Activated naive CD4-positive, alpha-beta T cell treated with anti-CD3 and anti-CD28 coated beads, Interleukin-2, amount 50 U/mL, for 16 hours (primary cell): ENCODE data around the gene KNOP1.
A peak's percentile ranks its signal among the peaks of the same experiment; 100 is the strongest.

Experiments
- DNase-seq: peaks from one replicate; pipeline ENCODE4 v3.0.0-alpha.2; 2020

The KNOP1 gene, protein sequence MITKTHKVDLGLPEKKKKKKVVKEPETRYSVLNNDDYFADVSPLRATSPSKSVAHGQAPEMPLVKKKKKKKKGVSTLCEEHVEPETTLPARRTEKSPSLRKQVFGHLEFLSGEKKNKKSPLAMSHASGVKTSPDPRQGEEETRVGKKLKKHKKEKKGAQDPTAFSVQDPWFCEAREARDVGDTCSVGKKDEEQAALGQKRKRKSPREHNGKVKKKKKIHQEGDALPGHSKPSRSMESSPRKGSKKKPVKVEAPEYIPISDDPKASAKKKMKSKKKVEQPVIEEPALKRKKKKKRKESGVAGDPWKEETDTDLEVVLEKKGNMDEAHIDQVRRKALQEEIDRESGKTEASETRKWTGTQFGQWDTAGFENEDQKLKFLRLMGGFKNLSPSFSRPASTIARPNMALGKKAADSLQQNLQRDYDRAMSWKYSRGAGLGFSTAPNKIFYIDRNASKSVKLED

DNA sequence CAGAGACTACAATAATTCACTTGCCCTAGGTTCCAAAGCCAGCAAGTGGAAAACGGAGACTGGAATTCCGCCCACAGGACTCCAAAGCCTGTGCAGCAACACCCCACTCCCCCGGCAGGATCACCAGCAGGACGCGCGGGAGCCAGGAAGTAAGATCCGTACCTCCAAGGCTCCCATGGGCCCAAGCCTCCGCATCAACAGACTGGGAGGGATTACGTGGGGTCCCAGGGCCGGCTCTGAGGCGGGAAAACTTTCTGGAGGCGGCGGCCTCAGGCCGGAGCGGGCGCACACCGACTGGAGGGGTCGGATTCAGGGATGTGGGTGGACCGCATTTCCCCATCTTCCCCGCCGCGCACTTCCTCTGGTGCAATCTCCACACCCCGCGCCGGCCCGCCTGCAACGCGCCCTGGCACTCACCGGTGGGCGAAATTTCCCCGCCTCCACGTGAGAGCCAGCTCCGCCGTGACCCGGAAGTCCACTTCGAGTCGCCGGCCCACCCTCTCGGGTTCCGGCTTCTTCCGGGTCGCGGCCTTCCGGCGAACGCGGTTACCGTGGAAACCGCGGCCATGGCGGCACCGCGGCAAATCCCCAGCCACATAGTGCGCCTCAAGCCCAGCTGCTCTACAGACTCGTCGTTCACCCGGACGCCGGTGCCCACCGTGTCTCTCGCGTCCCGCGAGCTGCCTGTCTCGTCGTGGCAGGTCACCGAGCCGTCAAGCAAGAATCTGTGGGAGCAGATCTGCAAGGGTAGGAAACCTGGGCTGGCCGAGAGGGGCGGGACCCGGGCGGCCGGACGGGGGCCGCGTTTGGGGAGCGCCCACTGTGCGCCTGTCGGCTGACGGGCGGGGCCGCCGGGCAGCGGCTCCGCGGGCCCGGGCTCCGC, at the start of gene KNOP1, which contains the start of gene IQCK:
Gene KNOP1, minus strand, starts transcription at position 487 of the 883 bp plus-strand sequence. CDS start 3,192 bp downstream, outside the sequence.
Gene IQCK, plus strand, starts transcription at position 531 of the 883 bp plus-strand sequence. Its CDS starts 36 bp downstream, at position 567.
- peak; percentile 93 for DNase-seq

DNA sequence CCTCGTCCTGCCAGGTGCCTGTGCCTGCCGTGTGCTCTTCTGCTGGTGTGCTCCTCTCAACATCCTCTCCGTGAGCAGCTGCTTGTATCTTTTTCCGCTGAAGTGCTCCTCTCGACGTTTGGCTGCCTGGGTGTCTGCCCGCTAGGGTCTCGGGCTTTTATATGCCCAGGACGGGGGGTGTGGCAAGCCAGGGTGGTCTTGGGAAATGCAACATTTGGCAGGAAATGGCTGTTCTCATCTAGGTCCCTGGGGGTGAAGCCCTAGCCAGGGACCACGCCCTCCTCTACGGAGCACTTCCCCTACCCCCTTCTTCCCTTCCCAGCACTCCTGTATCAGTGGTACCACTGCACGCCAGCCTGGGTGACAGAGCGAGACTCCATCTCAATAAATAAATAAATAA, 49.5 kb upstream of the KNOP1 start:
- no peak for DNase-seq

DNA sequence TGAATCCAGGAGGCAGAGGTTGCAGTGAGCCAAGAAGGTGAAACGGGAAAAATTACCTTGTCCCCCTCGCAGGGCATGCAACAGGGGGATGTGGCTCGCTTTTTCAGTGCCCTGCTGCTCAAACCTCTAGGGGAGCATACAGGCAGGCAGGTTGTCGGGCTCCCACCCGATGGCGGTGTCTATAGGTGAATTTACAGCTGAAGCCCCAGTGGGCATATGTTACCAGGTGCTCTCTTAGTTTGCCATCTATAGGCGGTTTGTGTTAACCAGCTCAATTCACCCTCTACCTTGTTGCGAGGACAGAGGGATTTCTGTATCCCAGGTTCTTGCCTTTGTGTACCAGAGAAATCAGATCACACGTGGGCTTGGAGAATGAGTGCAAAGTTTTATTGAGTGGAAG, 49.0 kb upstream of the KNOP1 start:
- DNase-seq, result no peak

DNA sequence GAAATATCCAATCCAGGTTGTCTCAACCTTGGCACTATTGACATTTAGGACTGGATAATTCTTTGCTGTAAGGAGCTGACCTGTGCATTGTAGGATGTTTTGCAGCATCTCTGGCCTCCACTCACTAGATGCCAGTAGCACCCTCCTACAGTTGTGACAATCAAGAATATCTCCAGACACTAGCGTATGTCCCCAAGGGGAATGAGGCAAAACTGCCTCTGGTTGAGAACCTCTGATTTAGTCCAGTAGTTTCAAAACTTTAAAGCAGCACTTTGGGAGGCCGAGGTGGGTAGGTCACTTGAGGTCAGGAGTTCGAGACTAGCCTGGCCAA, 48.5 kb upstream of the KNOP1 start:
- DNase-seq, result no peak

DNA sequence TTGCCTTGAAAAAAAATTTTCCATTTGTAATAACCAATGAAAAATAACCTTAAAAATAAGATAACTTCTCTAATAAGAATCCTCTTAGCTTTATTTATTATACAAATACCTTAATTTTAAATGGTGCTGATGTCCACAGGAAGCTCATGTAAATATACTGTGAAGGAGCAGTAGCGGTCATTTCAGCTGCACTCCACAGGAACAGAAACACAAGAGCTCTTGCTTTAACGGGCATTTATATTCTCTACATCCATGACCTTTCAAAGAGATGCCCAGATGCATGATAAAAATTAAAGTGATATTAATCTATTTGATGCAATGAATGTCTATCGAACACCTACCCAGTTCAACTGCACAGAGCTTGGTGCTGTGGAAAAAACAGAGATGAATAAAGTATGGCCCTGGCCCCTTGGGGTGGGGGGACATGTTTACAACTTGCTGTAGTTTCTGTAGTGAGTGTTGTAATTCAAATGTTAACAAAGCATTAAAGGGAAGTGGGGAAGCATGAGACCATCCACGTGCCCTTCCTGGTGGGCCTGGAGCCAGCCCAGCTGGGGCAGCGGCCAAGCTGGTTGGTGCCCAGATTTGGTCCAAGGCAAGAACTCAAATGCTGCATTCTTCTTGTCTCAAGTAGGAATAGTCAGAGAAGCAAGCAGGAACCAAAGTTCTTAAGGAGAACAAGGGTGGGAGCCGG, 48.0 kb upstream of the KNOP1 start:
- no peak for DNase-seq

DNA sequence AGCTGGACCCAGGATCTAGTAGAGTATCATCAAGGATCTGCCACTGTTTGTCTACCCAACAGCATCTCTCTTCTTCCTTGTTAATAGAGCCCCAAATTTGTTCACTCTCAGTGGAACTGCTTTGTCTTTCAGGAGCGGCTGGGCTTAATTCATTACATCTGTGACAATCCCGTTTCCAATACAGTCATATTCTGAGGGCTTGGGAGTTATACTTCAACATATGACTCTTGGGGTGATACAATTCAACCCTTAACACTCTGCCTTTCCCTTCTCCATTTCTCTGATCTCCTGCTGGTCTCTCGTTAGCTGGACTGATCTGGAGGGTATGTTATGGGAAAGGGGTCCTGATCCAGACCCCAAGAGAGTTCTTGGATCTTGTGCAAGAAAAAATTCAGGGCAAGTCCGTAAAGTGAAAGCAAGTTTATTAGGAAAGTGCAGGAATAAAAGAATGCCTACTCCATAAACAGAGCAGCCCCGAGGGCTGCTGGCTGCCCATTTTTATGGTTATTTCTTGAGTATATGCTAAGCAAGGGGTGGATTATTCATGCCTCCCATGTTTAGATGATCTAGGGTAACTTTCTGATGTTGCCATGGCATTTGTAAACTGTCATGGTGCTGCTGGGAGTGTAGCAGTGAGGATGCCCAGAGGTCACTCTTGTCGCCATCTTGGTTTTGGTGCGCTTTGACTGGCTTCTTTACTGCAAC, 42.5 kb upstream of the KNOP1 start:
- DNase-seq, result no peak

DNA sequence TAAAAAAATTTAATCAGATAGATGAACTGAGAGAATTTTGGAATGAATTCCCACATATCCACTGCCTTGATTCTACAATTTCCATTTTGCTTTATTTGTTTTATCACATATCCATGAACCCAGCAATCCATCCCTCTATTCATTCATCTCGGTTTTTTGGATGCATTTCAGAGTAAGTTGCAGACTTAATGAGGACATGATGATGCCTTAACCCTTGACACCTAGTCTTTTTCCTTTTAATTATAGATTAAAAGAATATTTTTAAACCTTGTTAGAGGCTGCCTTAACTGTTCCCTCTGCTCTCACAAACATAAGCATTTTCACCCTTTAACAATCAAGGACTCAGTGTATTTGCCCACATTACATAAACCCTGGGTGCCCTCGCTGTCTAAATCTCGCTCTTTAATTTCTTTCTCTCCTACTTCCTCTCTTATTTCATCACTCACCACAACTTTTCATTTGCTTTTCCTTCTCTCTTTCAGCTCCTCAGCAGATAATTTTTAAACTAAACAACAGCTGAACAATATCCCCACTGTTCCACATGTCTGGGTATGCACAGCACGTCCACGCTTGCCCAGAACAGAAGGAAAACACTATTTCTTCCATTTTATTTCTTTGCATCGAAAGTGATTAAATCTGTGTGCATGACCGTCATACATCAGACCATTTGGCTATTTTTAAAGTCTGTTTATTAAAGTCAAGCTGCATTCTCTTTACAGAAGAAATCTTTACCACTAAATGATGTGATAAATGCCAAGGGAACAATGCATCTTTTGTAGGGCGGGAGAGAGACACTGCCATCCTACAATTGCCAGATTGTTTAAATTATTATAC, 40.0 kb upstream of the KNOP1 start:
- no peak for DNase-seq

DNA sequence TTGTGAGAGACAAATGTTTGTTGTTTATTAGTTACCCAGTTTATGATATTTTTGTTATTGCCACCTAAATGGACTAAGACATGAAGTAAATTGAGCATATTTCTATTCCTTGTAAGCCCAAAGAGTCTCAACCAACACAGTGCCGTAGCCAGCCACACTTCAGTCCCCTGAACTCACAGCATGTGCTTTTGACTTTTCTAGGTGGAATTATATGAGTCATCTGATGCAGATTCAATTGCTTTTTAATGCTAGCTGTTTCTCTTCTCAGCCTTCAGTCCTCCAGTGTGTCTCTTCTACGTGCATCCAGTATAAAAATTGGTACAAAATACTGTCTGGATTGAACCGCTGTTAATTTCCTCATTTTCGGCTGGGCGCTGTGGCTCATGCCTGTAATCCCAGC, 39.0 kb upstream of the KNOP1 start:
- no peak for DNase-seq

DNA sequence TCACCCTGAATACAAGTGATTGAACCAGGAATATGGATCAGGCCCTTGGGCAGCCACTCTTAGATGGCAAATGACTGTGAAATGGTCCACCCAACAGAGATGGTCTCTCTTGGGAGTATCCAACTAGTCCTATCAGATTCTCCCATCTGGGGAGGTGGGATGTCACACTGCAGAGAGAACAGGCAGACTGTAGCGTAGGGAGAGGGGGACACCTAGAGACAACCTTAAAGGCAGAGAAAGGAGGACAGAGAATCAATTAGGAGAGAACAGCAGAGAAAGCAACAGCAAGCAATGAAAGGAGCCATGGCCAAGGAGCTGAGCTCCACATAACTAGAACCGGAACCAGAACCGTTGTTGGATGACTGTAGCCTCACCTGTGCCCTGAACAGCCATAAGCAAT, 37.2 kb upstream of the KNOP1 start:
- no peak for DNase-seq

DNA sequence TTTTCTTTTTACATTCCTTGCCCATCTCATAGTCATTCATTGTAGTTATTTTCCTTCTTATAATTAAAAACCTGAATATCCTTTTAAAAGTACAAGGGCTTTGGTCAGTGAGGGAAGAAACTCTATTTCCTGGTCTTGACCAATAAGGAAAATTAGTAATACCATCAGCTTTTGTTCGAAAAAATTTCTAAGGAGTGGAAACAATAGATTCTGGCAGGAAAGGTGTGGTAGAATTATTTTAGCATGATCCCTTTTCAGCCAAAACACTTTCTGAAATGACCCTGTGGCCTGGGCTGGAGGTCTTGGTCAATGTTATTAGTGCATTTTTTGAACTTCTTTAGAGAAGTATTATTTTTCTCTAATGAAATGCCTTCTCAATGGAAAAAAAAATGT, 36.6 kb upstream of the KNOP1 start:
- DNase-seq, result no peak

DNA sequence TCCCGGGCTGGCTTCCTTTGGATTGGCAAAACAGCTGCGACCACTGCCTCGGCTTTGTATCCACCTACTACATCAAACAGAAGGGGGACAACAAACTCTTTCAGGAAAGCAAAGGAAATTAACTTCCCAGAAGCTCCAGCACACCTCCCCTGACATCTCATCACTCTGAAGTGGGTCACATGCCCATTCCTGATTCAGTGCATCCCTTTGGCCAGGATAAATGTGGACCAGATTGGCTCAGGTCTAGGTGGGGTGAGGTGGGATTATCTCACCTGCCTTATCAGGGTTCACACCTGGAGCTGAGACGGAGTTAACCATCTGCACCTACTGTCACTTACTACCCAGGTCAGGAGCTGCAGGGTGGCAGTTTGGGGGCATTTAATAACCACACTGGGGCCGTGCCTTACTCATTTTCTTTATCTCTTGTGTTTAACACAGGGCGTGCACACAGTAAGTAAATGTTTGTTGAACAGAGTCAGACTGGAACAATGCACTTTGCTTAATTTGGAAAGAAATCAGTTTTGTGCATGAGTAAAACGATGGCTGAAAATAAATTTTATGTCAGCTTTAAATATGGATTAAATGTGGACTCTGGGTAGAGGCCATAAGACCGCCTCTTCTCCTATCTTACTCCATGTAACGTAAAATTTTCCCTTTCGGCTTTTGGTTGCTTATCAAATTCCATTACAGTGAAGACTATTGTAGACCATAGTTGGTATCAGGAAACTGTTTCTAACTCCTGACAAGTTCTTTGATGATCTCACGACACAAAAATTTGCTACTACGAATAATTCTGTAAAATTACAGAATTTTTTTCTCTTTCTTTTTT, 36.0 kb upstream of the KNOP1 start:
- no peak for DNase-seq

DNA sequence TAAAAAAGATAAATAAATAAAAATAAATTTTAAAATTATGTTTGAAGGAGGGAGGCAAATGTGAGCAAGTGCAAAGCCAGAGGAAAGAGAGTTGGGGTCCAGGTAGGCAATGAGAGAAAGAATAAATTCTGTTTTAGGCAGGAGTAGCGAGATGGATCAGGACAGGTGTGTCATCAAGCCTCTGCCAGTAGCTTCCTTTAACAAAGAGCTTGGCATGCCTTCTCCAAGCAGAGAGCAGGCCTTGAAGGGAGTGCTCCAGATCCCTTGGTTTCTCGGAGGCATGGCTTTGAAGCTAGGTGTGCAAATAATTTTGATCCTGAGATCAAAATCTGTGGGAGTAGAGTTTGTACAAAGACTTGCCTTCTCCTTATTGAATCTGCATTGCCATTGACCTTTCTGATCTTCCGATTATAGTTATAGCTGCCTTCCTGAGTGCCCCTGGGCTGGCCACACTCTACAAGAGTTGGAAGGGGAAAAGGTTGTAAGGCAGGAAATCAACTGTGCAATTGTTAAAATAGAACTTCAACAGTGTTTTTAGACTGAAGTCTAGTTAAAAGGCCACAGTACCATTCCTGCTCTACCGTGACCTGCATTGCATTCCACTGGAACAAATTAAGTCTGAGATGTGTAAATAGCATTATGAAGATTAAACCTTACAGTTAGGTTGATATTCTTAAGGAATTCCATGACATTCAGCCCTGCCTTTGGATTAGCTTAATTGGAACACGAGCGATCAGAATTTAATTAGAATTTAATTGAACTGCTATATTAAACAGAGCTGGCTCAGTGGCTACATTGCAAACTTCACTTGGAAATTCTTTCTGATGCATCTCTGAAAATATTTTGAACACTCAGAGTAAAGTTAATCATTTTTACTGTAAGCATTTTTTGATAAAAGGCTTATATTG, 33.7 kb upstream of the KNOP1 start:
- no peak for DNase-seq

DNA sequence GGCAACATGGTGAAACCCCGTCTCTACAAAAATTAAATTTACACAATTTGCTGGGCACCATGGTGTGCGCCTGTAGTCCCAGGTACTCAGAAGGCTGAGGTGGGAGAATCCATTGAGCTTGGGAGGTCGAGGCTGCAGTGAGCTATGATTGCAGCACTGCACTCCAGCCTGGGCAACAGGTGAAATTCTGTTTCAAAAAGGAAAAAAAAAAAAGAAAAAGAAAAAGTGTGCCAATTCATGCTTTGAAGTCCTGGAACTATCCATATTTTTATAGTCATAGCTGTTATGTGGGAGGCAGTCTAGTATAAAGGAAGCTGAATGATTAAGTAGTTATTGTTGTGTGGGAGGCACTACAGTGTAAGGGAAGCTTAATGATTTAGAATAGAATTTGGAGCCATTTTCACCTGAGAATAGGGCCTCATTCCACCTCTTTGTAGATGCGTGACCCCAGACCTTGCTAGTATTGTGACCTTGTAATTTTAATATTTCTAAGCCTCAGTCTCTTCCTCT, 31.6 kb upstream of the KNOP1 start:
- DNase-seq, result no peak

DNA sequence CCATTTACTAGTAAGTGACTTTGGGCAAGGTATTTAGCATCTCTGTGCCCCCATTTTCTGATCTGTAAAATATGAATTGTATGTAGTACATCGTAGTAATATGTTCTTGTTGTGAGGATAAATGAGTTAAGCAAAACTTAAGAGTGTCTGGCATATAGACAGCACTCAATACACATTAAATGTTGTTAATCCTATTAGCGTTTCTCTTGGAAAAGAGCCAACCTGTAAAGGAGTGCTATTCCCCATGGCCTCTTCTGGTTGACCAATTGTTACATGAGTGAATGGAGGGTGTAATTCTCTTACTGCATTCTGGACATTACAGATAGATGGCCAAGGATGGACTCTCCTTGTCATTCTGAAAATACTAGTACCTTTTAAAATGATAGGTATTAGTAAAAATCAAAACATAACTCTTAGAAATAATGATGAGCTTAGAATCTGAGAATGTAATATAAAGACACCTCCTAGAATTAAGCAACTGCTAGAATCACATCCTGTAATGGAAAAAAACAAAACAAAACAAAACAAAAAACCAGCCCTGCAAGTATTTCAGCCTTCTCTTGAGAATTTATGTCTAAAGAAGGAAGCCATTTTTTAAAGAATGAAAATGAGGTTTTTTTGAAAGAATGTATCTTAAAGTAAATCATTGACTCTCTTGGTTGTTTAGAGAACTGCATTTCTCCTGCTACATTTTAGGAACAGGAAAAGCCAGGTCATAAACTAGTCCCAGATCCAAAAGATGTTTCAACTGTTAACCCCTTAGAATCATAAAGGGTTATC, 30.6 kb upstream of the KNOP1 start:
- DNase-seq, result no peak

DNA sequence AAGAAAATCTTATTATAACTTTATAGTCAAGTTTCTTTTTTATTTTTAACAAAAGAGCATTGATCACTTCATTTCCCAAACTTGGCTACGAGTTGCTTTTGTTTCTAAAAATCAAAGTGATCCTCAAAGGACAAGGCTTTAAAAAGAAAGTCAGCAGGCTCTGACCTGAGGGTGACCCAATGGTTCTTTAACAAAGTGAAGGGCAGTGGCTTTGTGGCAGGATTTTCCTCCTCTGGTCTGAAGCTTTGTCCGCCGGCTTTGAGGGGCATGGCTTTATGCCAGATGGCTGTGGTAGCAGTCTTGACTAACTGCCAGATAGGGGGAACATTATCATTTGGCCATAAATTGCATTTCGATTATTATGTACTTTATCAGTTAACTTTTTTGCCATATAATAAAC, 28.5 kb upstream of the KNOP1 start:
- no peak for DNase-seq

DNA sequence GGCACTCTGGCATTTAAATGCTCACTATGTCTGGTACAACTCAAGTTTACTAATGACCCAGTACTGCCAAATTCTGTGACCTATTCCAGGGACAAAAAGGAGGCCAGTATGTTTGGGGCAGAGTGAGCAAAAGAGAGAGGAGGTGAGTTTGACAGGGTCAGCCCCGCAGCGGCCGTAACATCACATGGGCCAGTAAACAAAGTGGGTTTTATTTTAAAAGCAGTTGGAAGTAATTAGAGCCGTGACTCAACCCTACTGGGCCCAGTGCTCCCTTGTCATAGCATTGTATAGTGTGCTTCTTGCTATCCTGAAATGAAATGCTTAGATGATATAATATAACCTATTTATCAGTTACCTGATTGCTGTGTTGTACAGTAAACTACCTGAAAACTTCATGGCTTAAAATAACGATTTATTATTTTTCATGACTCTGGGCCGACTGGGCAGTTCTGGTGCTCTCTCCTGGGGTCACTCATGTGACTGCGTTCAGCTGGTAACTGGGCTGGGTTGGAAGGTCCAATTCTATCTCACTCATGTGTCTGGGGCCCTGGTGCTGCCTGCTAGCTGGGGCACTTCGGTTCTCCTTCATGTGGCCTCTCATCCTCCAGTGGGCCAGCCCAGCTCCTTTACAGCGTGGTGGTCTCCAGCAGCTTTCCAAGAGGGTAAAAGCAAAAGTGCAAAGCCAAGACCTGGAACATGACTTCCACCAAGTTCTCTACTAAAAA, 27.4 kb upstream of the KNOP1 start:
- DNase-seq, result no peak

DNA sequence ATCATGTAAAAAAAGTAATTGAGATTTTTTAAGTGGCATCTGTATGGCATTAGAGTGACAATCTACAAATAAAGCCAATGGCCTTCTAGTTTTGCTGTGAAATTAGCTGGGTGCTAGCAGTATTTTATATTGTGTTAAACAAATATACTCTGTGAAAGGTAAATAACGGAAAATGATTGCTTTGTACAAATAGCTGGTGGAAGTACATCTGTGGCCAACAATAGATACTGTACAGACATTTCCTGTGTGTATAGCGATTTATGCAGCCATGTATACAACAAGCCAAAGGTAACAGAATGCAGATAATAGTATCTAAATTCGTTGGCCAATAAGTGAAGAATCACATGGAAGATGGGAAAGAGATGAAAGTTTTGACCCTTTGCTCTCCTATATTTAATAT, 26.6 kb upstream of the KNOP1 start:
- no peak for DNase-seq

DNA sequence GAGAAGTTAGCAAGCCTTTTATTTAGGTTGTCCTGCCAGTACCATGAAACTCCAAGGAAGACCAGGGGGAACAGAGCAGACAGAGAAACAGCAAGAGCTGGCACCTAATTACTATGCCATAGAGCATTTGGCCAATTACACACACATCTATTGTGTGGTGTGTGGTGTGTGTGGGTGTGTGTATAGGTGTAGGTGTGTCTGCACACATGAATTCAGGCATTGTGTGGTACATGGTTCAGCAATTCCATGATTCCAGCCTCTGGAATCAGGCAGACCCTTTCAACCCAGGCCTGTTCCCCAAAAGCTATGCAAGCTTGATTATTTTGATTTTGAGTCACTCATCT, 25.8 kb upstream of the KNOP1 start:
- DNase-seq, result no peak
